SK-N-MC (cell line): ENCODE results near the gene HIPK4.

Experiments used
- EZH2 ChIP-seq: fragments of 200-600 bp; sonication (generic); IDR thresholded peaks from one replicate; pipeline ENCODE4 v1.6.1; 2017; ENCODE audit warnings: antibody characterized with exemption
- POLR2AphosphoS5 ChIP-seq: IDR thresholded peaks from 2 replicates; pipeline ENCODE4 v1.6.1; 2012; ENCODE audit warnings: mild to moderate bottlenecking, low read depth, low read length, borderline replicate concordance

DNA sequence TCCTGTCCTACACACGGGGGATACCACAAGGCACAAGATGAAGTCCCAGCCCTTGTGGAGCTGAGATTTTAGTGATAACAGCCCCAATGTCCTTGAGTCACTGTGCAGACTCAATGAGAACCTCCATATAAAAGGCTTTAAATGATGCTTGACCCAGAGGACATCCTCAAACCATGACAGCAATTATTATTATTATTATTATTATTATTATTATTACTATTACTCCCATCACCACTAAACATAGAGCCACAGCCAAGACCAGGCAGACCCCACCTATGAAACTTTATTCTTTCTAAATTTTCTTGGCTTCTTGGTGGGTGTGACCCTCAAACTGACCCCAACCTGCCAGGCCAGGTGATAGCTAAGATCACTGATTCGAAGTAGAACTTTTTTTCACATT is 52.9 kb downstream of the HIPK4 start:
- no peak for TF ChIP-seq EZH2
- no peak for TF ChIP-seq POLR2AphosphoS5
